Measurements from ENCODE around the gene WDR1. TPM values are rescaled to one million over a fixed set of nuclear protein-coding genes. Genes with fewer than 3 reads are reported as not detected.

Gene WDR1, protein sequence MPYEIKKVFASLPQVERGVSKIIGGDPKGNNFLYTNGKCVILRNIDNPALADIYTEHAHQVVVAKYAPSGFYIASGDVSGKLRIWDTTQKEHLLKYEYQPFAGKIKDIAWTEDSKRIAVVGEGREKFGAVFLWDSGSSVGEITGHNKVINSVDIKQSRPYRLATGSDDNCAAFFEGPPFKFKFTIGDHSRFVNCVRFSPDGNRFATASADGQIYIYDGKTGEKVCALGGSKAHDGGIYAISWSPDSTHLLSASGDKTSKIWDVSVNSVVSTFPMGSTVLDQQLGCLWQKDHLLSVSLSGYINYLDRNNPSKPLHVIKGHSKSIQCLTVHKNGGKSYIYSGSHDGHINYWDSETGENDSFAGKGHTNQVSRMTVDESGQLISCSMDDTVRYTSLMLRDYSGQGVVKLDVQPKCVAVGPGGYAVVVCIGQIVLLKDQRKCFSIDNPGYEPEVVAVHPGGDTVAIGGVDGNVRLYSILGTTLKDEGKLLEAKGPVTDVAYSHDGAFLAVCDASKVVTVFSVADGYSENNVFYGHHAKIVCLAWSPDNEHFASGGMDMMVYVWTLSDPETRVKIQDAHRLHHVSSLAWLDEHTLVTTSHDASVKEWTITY
- total RNA-seq: 303 and 498 TPM in 2 replicates

GRCh38 chr4:10116569-10117358 lies at the start of gene WDR1:
TSS of gene WDR1 (minus strand) at chr4:10116799. CDS start at chr4:10116666, 133 bp downstream.

Small RNAs within 50 kb of the gene (small RNA-seq; reads per million reads assigned to genes)
- gene AC093664.1 (ENCODE audit: low replicate concordance) (not detected), gene MIR3138 (ENCODE audit: low replicate concordance) (0.13 reads per million), gene RNA5SP155 (ENCODE audit: low replicate concordance) (not detected)

Other genes starting within 250 kb of the WDR1 start
- gene SLC2A9, start 95.3 kb downstream of the WDR1 start, total RNA-seq: 0.43 and 2.4 TPM in 2 replicates